Right lobe of liver (tissue), 6 donors: ENCODE data around the gene DZANK1. TPM values are rescaled to one million over a fixed set of nuclear protein-coding genes. Genes with fewer than 3 reads are reported as not detected.

Experiments used
- ATAC-seq, 4 donors: fragments of 200-7000 bp; cut with Tn5 transposase; one replicate each; pipeline ENCODE4 v1.9.1; 2020; ENCODE audit warnings: mild to moderate bottlenecking in 4 of 4, moderate library complexity in 4 of 4
- DNase-seq, 3 donors: peaks; one replicate each; pipeline ENCODE4 v3.0.0-alpha.2; 2020
- H3K27ac ChIP-seq, 3 donors: fragments of 200-600 bp; one replicate each; pipeline ENCODE4 v1.8.0; 2022
- H3K27me3 ChIP-seq, 2 donors: fragments of 200-600 bp; one replicate each; pipeline ENCODE4 v1.8.0; 2022
- H3K36me3 ChIP-seq, 4 donors: fragments of 200-600 bp; sonication (generic) in 1 of 4; one replicate each; pipeline versions ENCODE4 v1.5.1 to v1.8.0; 2017 to 2022; ENCODE audit warnings: control low read depth in 1 of 4
- H3K4me1 ChIP-seq, 4 donors: fragments of 200-600 bp; sonication (generic) in 1 of 4; one replicate each; pipeline versions ENCODE4 v1.5.1 to v1.8.0; 2017 to 2022; ENCODE audit warnings: control low read depth in 1 of 4
- H3K4me3 ChIP-seq, 3 donors: fragments of 200-600 bp; one replicate each; pipeline ENCODE4 v1.8.0; 2022
- H3K9me3 ChIP-seq, 4 donors: fragments of 200-600 bp; sonication (generic) in 1 of 4; one replicate each; pipeline versions ENCODE4 v1.5.1 to v1.8.0; 2017 to 2022; ENCODE audit warnings: control low read depth in 1 of 4
- POLR2A ChIP-seq: fragments of 450-650 bp; IDR thresholded peaks from one replicate; pipeline ENCODE4 v1.6.1; 2017; ENCODE audit warnings: antibody characterized with exemption, mild to moderate bottlenecking
- WGBS: methylation state at CpG from one replicate; pipeline ENCODE4 v1.1.6; 2018; ENCODE audit warnings: low coverage, low lambda C conversion rate; ENCODE audit not compliant: insufficient coverage; ENCODE audit errors: missing lambda C conversion rate; 5-methylcytosine and 5-hydroxymethylcytosine counted together
- intact Hi-C, 2 donors: fragments of 100-400 bp; cut with DNase I; formaldehyde crosslinking; loops; one replicate each; pipeline versions ENCODE4 v1.11.2 to v1.14.1; 2022
- total RNA-seq, 6 experiments: library from RNA; depleted of rRNA in 2 of 6; stranded (reverse); fragments of >200 nt in 2 of 6; fragmentation: NEBNext Ultra II Directional in 3 of 6; extraction: Animal tissue kit (Norgen Biotek cat#: 25700) in 3 of 6; gene quantifications; one replicate each; pipeline versions ENCODE4 v1.1.0 to v1.2.4, GENCODE V29; 2016 to 2023
- TF ChIP-seq, protein P1 (sequence below), 4 donors: fragments of 200-600 bp in 3 of 4; fragments of 450-650 bp in 1 of 4; IDR thresholded peaks; one replicate each; pipeline versions ENCODE4 v1.5.1 to v1.8.0; 2016 to 2022; ENCODE audit warnings: antibody characterized with exemption in 4 of 4, mild to moderate bottlenecking in 2 of 4
- donor health status: DM: no; HTN: yes; CAD: no.
- donor health status: DM: no; HTN: no; CAD: no.
- donor health status: DM: no; HTN: no; CAD: no.
- donor health status: DM: no; HTN: yes; CAD: no.
- donor health status: DM: no; HTN: yes; CAD: no.

Gene DZANK1
- total RNA-seq, 6 experiments from 2014 or later, result 0.25 to 0.68 (median 0.41) TPM

GRCh38 chr20:18481596-18481995, 14.8 kb upstream of the DZANK1 start:
- TF ChIP-seq, protein P1, sequence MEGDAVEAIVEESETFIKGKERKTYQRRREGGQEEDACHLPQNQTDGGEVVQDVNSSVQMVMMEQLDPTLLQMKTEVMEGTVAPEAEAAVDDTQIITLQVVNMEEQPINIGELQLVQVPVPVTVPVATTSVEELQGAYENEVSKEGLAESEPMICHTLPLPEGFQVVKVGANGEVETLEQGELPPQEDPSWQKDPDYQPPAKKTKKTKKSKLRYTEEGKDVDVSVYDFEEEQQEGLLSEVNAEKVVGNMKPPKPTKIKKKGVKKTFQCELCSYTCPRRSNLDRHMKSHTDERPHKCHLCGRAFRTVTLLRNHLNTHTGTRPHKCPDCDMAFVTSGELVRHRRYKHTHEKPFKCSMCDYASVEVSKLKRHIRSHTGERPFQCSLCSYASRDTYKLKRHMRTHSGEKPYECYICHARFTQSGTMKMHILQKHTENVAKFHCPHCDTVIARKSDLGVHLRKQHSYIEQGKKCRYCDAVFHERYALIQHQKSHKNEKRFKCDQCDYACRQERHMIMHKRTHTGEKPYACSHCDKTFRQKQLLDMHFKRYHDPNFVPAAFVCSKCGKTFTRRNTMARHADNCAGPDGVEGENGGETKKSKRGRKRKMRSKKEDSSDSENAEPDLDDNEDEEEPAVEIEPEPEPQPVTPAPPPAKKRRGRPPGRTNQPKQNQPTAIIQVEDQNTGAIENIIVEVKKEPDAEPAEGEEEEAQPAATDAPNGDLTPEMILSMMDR (IDR thresholded peaks at IDR 0.05), result no peak
- TF ChIP-seq POLR2A, result no peak
- Histone ChIP-seq H3K9me3 (no peaks in the 10 kb centered on the region), H3K27ac (no peak overlapping the region), H3K4me3 (no peak overlapping the region), H3K36me3 (peaks cover 0 to 26% (median 7%) of the 10 kb centered on the region in 4 donors), H3K27me3 (no peaks in the 10 kb centered on the region), H3K4me1 (peaks cover 0 to 12% (median 3%) of the 10 kb centered on the region in 4 donors)
- DNase-seq, result peak in 2 of 3 donors; percentile 25 to 49
- WGBS, result 42% methylated on average over 2 of the region's 4 CpGs
- intact Hi-C loops, result no loop called here
- peak in 3 of 4 donors; percentile 31 to 89 (median 41) for ATAC-seq

DNA sequence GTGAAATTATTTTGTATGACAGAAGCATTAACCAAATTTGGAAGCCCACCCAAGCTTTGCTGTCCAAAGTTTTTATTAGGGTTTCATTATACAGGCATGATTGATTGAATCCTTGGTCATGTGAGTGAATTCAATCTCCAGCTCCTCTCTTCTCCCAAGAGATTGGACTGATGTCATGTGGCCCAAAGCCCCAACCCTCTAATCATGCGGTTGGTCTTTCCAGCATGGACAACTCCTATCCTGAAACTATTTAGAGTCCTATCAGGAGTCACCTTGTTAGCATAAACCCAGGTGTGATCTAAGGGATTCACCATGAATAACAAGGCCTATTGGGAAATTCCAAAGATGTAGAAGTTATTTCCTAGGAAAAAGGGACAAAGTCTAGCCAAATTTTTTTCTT, 11.0 kb upstream of the DZANK1 start:
- Histone ChIP-seq H3K36me3 (peaks cover 0 to 29% (median 14%) of the 10 kb centered on the region in 4 donors), H3K27ac (no peak overlapping the region), H3K4me3 (no peak overlapping the region), H3K4me1 (peaks cover 0 to 12% (median 3%) of the 10 kb centered on the region in 4 donors), H3K27me3 (no peaks in the 10 kb centered on the region), H3K9me3 (no peaks in the 10 kb centered on the region)
- TF ChIP-seq, protein P1 (IDR thresholded peaks at IDR 0.05), result no peak
- TF ChIP-seq POLR2A, result no peak
- intact Hi-C loops, result no loop called here
- 83% methylated on average over 1 of the region's 1 CpG for WGBS
- no peak for ATAC-seq
- DNase-seq, result no peak

- ATAC-seq, result peak in 3 of 4 donors; percentile 43 to 66 (median 61)
- H3K36me3 ChIP-seq, result peaks cover 0 to 29% (median 13%) of the 10 kb centered on the region in 4 donors
- WGBS, result 40% methylated on average over 1 of the region's 1 CpG
Observed at GRCh38 chr20:18477218-18477617, 10.4 kb upstream of the DZANK1 start.

GRCh38 chr20:18466574-18466893, 296 bp downstream of the DZANK1 start:
- TF ChIP-seq, protein P1 (IDR thresholded peaks at IDR 0.05), result no peak
- no peak for TF ChIP-seq POLR2A
- Histone ChIP-seq H3K27ac (no peak overlapping the region), H3K9me3 (no peaks in the 10 kb centered on the region), H3K27me3 (no peaks in the 10 kb centered on the region), H3K4me1 (peaks cover 0 to 18% (median 4%) of the 10 kb centered on the region in 4 donors), H3K36me3 (no peaks in the 10 kb centered on the region), H3K4me3 (peak overlapping the region; percentile 89 to 100 (median 91))
- no peak for DNase-seq
- intact Hi-C loops, result no loop called here
- peak; percentile 55 to 73 (median 66) for ATAC-seq
- 0% methylated on average over 15 of the region's 15 CpGs for WGBS

More at GRCh38 chr20:18477218-18477617, 10.4 kb upstream of the DZANK1 start:
- Histone ChIP-seq H3K4me3 (no peak overlapping the region), H3K4me1 (peaks cover 0 to 12% (median 3%) of the 10 kb centered on the region in 4 donors), H3K9me3 (no peaks in the 10 kb centered on the region), H3K27ac (no peak overlapping the region), H3K27me3 (no peaks in the 10 kb centered on the region)
- TF ChIP-seq POLR2A, result no peak
- TF ChIP-seq, protein P1 (IDR thresholded peaks at IDR 0.05), result no peak
- no peak for DNase-seq
- intact Hi-C loops, result no loop called here
